ENCODE data around the gene TET3.

TET3 gene

DNA sequence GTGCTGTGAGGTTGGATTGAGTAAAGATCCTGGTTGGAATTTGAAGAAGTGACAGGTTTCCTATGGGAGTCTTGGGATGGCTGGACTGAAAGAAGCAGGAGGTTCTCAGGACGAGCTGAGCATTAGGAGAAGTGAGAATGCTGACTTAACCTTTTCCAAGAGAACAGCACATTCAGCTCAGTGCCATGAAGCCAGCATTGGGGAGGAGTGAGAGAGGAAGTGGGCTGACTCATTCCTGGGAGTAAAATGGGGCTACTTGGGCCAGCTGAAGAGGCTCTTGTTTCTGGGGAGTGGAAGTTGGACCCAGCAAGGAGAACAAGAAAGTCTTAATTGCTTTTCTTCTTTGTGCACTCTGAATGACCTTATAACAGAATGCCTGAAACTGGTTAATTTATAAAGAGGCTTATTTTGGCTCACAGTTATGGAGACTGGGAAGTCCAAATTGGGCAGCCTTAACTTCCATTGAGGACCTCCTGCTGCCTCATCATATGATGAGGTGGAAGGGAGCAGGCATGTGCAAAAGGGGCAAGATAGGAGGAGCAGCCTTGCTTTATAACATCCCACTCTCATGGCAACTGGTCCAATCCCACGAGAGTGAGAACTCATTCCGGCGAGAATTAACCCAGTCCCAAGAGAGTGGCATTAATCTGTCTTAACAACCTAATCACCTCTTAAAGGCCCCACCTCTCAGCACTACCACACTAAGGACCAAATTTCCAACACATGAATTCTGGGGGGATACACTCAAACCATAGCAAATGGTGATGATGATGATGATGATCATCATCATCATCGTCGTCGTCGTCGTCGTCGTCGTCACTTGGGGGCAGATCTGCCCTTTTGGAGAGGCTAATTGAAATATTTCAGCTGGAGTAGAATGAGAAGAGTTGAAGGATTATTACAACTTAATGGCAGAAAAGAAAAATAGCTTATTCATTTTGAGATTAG, 31.9 kb upstream of the TET3 start:
- no peak for ATAC-seq (replicated peaks)
- H3K27ac Mint-ChIP-seq = peak overlapping the region; percentile 52
- H3K36me3 Mint-ChIP-seq = peaks cover 49 to 66% of the 10 kb centered on the region in 2 donors
- H3K4me3 Mint-ChIP-seq = no peak overlapping the region
- DNase-seq = no peak
- peaks cover 44 to 54% of the 10 kb centered on the region in 2 donors for H3K4me1 Mint-ChIP-seq
- no peaks in the 10 kb centered on the region for H3K27me3 Mint-ChIP-seq
- H3K9me3 Mint-ChIP-seq = no peaks in the 10 kb centered on the region

DNA sequence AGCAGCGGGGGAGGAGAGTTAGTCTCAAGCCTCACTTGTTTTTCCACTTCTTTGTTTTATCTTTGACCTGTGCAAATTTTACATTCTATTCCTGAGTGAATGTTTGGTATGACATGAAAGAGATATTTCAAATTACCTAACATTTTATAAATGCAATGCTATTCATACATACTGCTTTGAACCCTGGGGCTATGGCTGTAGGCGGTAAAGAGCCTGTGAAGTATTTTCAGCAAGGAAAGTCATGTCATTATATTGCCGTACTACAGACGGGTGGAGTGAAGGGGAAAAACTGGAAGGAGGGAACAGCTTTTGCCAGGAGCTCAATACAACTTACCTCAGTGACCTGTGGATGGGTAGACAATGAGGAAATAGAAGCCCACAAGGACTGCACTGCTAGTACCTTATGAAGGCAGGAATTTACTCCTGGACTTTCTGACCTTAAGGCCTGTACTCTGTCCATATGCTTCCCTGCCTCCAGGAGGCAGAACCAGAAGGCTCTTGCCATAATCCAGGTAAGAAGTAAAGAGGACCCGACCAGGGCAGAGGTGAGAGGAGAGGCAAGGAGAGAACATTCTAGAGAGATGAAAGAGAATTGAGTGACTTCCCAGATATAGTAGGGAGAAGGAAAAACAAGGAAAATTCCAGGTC, 28.4 kb upstream of the TET3 start:
- Mint-ChIP-seq H3K27me3 (no peaks in the 10 kb centered on the region), H3K36me3 (peaks cover 68 to 71% of the 10 kb centered on the region in 2 donors), H3K4me3 (no peak overlapping the region), H3K9me3 (no peaks in the 10 kb centered on the region), H3K4me1 (peaks cover 26% of the 10 kb centered on the region in 2 donors), H3K27ac (no peak overlapping the region)
- DNase-seq = no peak
- ATAC-seq (replicated peaks) = no peak

DNA sequence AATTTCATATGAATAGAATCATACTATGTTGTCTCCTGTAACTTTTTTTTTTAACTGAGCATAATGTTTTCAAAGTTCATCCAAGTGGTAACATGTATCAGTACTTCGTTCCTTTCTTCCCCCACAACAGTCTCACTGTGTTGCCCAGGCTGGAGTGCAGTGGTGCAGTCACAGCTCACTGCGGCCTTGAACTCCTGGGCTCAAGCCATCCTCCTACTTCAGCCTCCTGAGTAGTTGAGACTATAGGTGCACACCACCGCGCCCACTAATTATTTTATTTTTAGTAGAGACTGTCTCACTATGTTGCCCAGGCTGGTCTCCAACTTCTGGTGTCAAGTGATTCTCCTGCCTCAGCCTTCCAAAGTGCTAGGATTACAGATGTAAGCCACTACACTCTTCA, 23.4 kb upstream of the TET3 start:
- DNase-seq (no peak), ATAC-seq (replicated peaks) (no peak)
- peaks cover 6 to 7% of the 10 kb centered on the region in 2 donors for H3K9me3 Mint-ChIP-seq
- no peak overlapping the region for H3K4me3 Mint-ChIP-seq
- H3K27ac Mint-ChIP-seq = peak overlapping the region; percentile 60
- peaks cover 17 to 27% of the 10 kb centered on the region in 2 donors for H3K4me1 Mint-ChIP-seq
- peaks cover 52% of the 10 kb centered on the region in 2 donors for H3K36me3 Mint-ChIP-seq
- no peaks in the 10 kb centered on the region for H3K27me3 Mint-ChIP-seq

- H3K27me3 Mint-ChIP-seq = no peaks in the 10 kb centered on the region
- no peak overlapping the region for H3K4me3 Mint-ChIP-seq
- DNase-seq (no peak), ATAC-seq (replicated peaks) (no peak)
- peaks cover 6 to 7% of the 10 kb centered on the region in 2 donors for H3K9me3 Mint-ChIP-seq
- H3K36me3 Mint-ChIP-seq = peaks cover 44 to 46% of the 10 kb centered on the region in 2 donors
- H3K27ac Mint-ChIP-seq = peak overlapping the region; percentile 20
- H3K4me1 Mint-ChIP-seq = peaks cover 12 to 27% of the 10 kb centered on the region in 2 donors
Measured at GRCh38 chr2:73961823-73962615, 22.7 kb upstream of the TET3 start.

DNA sequence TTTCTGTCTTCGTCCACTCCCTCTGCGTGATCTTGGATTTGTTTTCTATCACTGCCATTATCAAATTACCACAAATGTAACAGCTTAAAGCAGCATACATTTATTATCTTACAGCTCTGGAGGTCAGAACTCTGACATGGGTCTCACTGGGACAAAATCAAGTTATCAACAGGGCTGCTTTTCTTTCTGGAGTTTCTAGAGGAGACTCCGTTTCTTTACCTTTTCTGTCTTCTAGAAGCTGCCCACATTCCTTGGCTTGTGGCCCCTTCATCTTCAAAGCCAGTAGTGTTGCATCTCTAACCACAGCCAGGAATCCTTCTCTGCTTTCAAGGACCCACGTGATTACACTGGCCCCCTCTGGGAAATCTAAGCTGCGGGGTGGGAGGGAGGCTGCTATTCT, 21.9 kb upstream of the TET3 start:
- Mint-ChIP-seq H3K9me3 (peaks cover 6 to 7% of the 10 kb centered on the region in 2 donors), H3K4me1 (peaks cover 12 to 27% of the 10 kb centered on the region in 2 donors), H3K36me3 (peaks cover 41 to 42% of the 10 kb centered on the region in 2 donors), H3K4me3 (no peak overlapping the region), H3K27me3 (no peaks in the 10 kb centered on the region), H3K27ac (no peak overlapping the region)
- DNase-seq (no peak), ATAC-seq (replicated peaks) (no peak)

- H3K27ac Mint-ChIP-seq = no peak overlapping the region
- H3K4me3 Mint-ChIP-seq = no peak overlapping the region
- H3K4me1 Mint-ChIP-seq = peaks cover 15 to 31% of the 10 kb centered on the region in 2 donors
- peaks cover 6 to 7% of the 10 kb centered on the region in 2 donors for H3K9me3 Mint-ChIP-seq
- DNase-seq = no peak
- H3K27me3 Mint-ChIP-seq = no peaks in the 10 kb centered on the region
- peak; percentile 72 to 85 for ATAC-seq (replicated peaks)
- peaks cover 33 to 36% of the 10 kb centered on the region in 2 donors for H3K36me3 Mint-ChIP-seq
Measured at GRCh38 chr2:73963385-73964120, 21.2 kb upstream of the TET3 start.

DNA sequence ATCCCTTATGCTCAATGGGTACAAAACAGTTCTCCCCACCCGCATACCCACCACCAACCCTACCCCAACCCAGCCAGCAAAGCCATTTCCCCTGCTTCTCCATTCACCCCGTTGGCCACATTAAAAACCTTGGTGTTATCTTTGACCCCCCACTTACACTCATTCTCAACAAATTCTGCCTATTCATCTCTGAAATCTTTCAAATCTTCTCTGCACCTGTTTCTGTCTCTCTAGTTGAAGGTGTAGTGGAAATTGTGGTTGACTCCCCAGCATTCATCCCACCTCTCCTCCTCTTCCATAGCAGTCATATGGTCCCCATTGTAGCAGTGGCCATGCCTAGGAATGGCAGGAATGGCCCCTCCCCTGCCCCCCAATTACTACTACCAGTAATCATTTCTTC, 20.5 kb upstream of the TET3 start:
- peaks cover 13 to 28% of the 10 kb centered on the region in 2 donors for H3K4me1 Mint-ChIP-seq
- H3K27me3 Mint-ChIP-seq = no peaks in the 10 kb centered on the region
- H3K4me3 Mint-ChIP-seq = no peak overlapping the region
- ATAC-seq (replicated peaks) = no peak
- H3K36me3 Mint-ChIP-seq = peaks cover 27 to 29% of the 10 kb centered on the region in 2 donors
- peaks cover 6 to 7% of the 10 kb centered on the region in 2 donors for H3K9me3 Mint-ChIP-seq
- H3K27ac Mint-ChIP-seq = no peak overlapping the region
- DNase-seq = no peak

GRCh38 chr2:73965053-73965452, 19.7 kb upstream of the TET3 start:
- no peaks in the 10 kb centered on the region for H3K27me3 Mint-ChIP-seq
- peaks cover 19 to 21% of the 10 kb centered on the region in 2 donors for H3K36me3 Mint-ChIP-seq
- H3K9me3 Mint-ChIP-seq = peaks cover 6 to 7% of the 10 kb centered on the region in 2 donors
- peak overlapping the region; percentile 20 for H3K27ac Mint-ChIP-seq
- DNase-seq (no peak), ATAC-seq (replicated peaks) (no peak)
- H3K4me3 Mint-ChIP-seq = no peak overlapping the region
- peaks cover 15 to 33% of the 10 kb centered on the region in 2 donors for H3K4me1 Mint-ChIP-seq

DNA sequence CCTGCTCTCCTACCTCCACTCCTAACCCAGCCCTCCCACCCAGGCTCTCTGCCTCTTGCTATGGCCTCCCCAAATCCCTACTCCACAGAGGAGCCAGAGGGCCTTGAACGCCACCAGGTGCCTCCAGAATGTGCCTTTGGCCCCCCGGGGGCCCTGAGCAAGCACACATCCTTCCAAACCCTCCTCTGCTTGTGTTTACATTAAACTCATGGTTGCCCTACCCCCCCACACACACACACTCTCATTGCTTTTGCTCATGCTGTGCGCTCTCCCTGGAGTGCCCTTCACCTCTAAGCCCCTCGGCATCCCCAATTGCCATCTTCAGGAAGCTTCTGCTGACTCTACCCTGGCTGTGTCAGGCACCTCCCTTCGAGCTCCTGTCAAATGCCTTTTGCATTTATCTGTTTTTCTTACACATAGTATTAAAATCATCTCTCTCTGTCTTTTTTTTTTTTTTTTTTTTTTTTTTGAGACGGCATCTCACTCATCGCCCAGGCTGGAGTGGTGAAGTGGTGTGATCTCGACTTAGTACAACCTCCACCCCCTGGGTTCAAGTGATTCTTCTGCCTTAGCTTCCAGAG, 16.3 kb upstream of the TET3 start:
- Mint-ChIP-seq H3K9me3 (no peaks in the 10 kb centered on the region), H3K4me1 (peaks cover 42 to 57% of the 10 kb centered on the region in 2 donors), H3K36me3 (peaks cover 0 to 2% of the 10 kb centered on the region in 2 donors), H3K27me3 (no peaks in the 10 kb centered on the region), H3K27ac (no peak overlapping the region), H3K4me3 (no peak overlapping the region)
- ATAC-seq (replicated peaks) (no peak), DNase-seq (no peak)

DNA sequence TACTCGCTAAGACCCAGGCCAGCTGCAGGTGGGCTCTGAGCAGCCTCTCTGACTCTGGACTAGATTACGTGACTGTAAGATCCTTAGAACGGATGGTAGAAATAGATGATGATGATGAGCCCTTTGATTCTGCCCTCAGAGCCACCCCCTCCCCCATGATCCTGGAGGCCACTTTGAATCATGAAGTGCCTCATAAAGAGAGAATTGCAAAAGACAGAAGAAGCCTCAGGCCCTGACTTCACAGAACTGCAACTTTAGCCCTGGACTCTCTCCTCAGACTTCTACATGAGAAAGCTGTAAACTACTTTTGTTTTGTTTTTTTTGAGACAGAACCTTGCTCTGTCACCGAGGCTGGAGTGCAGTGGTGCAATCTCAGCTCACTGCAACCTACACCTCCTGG, 15.4 kb upstream of the TET3 start:
- no peaks in the 10 kb centered on the region for H3K27me3 Mint-ChIP-seq
- peaks cover 37 to 52% of the 10 kb centered on the region in 2 donors for H3K4me1 Mint-ChIP-seq
- DNase-seq (no peak), ATAC-seq (replicated peaks) (no peak)
- no peak overlapping the region for H3K27ac Mint-ChIP-seq
- peaks cover 0 to 2% of the 10 kb centered on the region in 2 donors for H3K36me3 Mint-ChIP-seq
- no peak overlapping the region for H3K4me3 Mint-ChIP-seq
- no peaks in the 10 kb centered on the region for H3K9me3 Mint-ChIP-seq

- ATAC-seq (replicated peaks) = peak; percentile 3 to 6
- Mint-ChIP-seq H3K27ac (peak overlapping the region; percentile 89), H3K4me3 (peak overlapping the region; percentile 72 to 76), H3K9me3 (no peaks in the 10 kb centered on the region), H3K27me3 (no peaks in the 10 kb centered on the region), H3K4me1 (peaks cover 33 to 48% of the 10 kb centered on the region in 2 donors), H3K36me3 (peaks cover 0 to 2% of the 10 kb centered on the region in 2 donors)
- DNase-seq = no peak
Measured at GRCh38 chr2:73970141-73970803, 14.4 kb upstream of the TET3 start.

- peak; percentile 86 to 87 for ATAC-seq (replicated peaks)
- peaks cover 0 to 2% of the 10 kb centered on the region in 2 donors for H3K36me3 Mint-ChIP-seq
- H3K27ac Mint-ChIP-seq = peak overlapping the region; percentile 89
- H3K4me3 Mint-ChIP-seq = peak overlapping the region; percentile 59 to 76
- peak; percentile 51 for DNase-seq
- no peaks in the 10 kb centered on the region for H3K9me3 Mint-ChIP-seq
- peaks cover 33 to 53% of the 10 kb centered on the region in 2 donors for H3K4me1 Mint-ChIP-seq
- H3K27me3 Mint-ChIP-seq = no peaks in the 10 kb centered on the region
Measured at GRCh38 chr2:73970850-73971471, 13.7 kb upstream of the TET3 start.

All from stimulated activated naive B cell treated with anti-CD40 and anti-IgM and Interleukin-4, amounts not matched to agents 10 μg/mL and 1 μg/mL and 100 μg/mL, for 72 hours (primary cell).